Measurements from ENCODE around the gene SEMA5A. TPM values are rescaled to one million over a fixed set of nuclear protein-coding genes. Genes with fewer than 3 reads are reported as not detected.
"Not testable (repeated sequence)": the region's sequence is repeated elsewhere in the genome, so short reads cannot be mapped to it uniquely, and the experiment has no call there.

Gene SEMA5A
- total RNA-seq, 2 donors from 2014 or later = not detected

DNA sequence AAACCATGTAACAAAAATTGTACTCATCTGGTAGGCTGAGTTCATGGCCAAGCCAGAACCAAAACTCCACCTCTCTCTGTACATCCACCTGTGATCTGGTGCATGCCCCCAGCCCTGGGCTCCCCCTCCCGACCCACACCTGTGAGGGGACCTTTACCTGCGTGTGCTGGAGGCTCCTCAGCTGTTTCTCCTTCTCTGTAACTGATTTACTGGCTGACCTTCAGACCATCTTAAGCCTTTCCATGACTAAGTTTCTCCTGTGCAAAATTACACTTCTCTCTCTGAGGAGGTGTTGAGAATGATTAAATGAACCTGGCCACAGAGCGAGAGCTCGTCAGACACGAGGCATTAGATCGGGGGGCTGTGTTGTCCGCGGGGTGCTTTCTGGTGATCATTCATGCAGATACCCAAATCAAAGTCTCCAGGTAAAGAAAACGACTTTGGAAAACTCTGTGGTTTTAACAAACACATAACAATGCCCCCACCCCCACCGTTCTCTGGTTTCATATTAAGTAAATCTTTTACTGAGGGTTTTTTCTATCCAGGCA is 136.4 kb downstream of the SEMA5A start:
- no peaks in the 10 kb centered on the region for H3K27me3 Mint-ChIP-seq
- H3K4me1 Mint-ChIP-seq = no peaks in the 10 kb centered on the region
- H3K36me3 Mint-ChIP-seq (ENCODE audit: low read depth) = no peaks in the 10 kb centered on the region
- no peak for ATAC-seq (replicated peaks)
- peaks cover 6% of the 10 kb centered on the region for H3K9me3 Mint-ChIP-seq
- H3K27ac Mint-ChIP-seq = no peak overlapping the region
- no peak overlapping the region for H3K4me3 Mint-ChIP-seq

DNA sequence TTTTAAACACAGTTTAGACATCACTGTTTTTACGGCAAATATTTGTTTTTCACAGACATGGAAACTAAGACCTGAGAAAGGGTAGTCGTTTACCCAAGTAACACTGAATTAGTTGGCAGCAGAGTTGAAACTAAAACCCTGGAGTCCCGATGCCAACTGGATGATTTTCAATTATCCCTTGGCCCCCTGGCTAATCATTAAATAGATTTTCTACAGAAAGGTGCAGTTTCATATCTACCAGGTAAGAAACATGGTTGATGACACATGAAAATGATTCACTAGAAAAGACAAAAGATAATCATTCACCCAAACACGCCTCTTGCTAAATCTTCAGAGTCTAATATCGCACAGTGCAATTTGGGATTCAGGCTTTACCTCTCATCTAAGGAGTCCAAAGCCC is 136.9 kb downstream of the SEMA5A start:
- Mint-ChIP-seq H3K4me1 (no peaks in the 10 kb centered on the region), H3K4me3 (no peak overlapping the region), H3K9me3 (peaks cover 3% of the 10 kb centered on the region), H3K27ac (no peak overlapping the region), H3K36me3 (ENCODE audit: low read depth) (no peaks in the 10 kb centered on the region), H3K27me3 (no peaks in the 10 kb centered on the region)
- no peak for ATAC-seq (replicated peaks)

DNA sequence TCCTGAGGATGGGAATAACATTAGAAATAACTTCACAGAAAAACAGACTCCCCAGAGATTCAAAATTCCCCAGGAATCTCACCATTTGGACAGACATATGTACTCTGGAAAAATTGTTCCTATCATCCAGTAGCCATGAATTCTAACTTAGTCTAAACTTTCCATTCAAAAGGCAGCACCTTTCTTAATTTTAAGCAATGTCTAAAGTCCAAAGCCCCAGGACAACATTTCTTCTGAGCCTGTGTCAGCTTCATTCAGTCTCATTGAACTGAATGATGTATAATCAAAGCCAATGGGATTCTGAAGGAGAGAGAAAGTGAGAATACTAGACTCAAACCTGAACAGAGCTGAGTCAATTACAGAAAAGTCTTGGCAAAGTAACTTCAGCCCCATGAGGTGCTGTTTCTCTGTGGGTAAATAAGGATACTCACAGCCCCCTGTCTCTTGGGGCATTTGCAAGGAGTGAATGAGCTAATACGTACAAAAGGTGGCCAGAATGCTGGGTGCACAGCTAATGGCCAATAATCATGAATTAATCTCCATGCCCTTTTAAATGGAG is 140.6 kb downstream of the SEMA5A start:
- H3K9me3 Mint-ChIP-seq = peaks cover 9% of the 10 kb centered on the region
- no peaks in the 10 kb centered on the region for H3K27me3 Mint-ChIP-seq
- H3K27ac Mint-ChIP-seq = no peak overlapping the region
- no peaks in the 10 kb centered on the region for H3K4me1 Mint-ChIP-seq
- no peaks in the 10 kb centered on the region for H3K36me3 Mint-ChIP-seq (ENCODE audit: low read depth)
- no peak overlapping the region for H3K4me3 Mint-ChIP-seq
- ATAC-seq (replicated peaks) = no peak

DNA sequence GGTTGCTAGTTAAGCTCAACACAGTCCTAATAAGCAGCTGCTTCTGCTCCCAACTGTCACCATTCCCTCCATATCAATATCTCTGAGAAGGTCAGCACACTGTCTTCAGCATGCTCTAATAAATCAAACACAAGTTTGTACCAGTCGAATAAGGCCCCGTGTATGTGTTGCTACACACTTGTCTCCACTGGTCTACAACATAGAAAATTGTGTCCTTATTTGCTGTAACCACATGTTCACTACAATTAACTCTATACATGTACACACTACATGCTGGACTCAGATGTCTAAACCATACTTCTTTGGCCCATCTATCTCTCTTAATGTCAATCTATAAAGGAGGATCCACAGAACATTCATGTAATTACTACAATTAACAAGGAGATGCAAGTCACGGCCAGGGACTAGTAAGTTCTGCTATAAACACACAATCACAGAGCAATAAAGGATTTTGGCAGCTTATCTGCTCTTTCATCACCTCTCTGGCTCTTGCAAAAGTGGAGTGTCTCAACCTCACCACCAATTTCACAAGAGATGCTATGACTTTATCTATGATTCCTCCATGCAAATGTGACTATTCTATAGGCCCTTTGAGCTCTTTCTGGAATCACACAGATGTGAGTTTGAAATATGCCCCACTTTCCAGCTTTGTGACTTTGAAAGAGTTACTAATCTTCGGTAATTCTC is 143.9 kb downstream of the SEMA5A start:
- H3K27me3 Mint-ChIP-seq = no peaks in the 10 kb centered on the region
- no peaks in the 10 kb centered on the region for H3K4me1 Mint-ChIP-seq
- no peaks in the 10 kb centered on the region for H3K36me3 Mint-ChIP-seq (ENCODE audit: low read depth)
- no peak overlapping the region for H3K4me3 Mint-ChIP-seq
- ATAC-seq (replicated peaks) = no peak
- no peak overlapping the region for H3K27ac Mint-ChIP-seq
- H3K9me3 Mint-ChIP-seq = peaks cover 9% of the 10 kb centered on the region

DNA sequence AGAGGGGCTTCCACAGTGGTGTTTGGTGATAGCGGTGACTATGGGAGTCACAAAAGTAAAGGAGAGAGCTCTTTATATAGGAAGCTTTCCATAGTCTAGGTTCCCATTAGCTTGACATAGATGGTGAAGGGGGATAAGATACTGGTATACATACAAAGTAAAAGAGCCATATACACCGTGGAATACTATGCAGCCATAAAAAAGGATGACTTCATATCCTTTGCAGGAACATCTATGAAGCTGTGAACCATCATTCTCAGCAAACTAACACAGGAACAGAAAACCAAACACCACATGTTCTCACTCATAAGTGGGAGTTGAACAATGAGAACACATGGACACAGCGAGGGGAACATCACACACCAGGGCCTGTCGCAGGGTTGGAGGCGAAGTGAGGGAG is 146.1 kb downstream of the SEMA5A start:
- not testable (repeated sequence) for H3K36me3 Mint-ChIP-seq (ENCODE audit: low read depth); H3K27me3 Mint-ChIP-seq; H3K4me1 Mint-ChIP-seq; H3K4me3 Mint-ChIP-seq; H3K27ac Mint-ChIP-seq; ATAC-seq (replicated peaks)
- peaks cover 14% of the 10 kb centered on the region for H3K9me3 Mint-ChIP-seq

DNA sequence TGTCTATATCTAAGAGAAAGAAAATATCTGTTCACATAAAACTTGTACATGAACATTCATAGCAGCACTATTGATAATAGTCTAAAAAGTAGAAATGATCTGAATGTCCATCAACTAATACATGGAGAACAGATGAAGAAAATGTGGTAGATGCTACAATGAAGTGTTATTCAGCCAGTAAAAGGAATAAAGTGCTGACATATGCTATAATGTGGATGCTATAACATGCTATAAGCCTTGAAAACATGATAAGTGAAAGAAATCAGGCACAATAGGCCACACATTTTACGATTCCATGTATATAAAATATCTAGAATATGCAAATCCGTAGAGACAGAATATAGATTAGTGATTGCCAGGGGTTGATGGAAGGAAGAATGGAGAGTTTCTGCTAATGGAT is 146.8 kb downstream of the SEMA5A start:
- H3K27ac Mint-ChIP-seq = no peak overlapping the region
- ATAC-seq (replicated peaks) = no peak
- no peak overlapping the region for H3K4me3 Mint-ChIP-seq
- H3K4me1 Mint-ChIP-seq = no peaks in the 10 kb centered on the region
- H3K9me3 Mint-ChIP-seq = peaks cover 14% of the 10 kb centered on the region
- H3K36me3 Mint-ChIP-seq (ENCODE audit: low read depth) = no peaks in the 10 kb centered on the region
- H3K27me3 Mint-ChIP-seq = no peaks in the 10 kb centered on the region

DNA sequence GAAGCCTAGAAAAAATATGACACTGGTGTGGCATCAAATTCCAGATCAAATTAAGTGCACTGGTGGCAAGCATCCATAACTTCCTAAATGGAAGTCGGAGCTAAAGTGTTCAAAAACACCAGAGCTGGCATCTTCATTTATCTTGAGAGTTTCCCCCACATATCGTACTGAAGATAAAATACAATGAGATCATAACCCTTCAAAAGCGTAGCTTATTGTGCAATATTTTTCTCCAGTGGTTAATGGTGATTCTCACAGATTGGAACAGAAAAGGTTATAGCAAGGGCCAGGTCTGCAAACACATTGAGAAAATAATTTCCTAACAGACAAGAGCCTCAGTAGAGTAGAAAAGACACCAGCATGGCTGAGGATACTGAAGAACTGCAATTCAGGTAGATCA is 147.6 kb downstream of the SEMA5A start:
- H3K4me3 Mint-ChIP-seq = no peak overlapping the region
- no peaks in the 10 kb centered on the region for H3K36me3 Mint-ChIP-seq (ENCODE audit: low read depth)
- no peak for ATAC-seq (replicated peaks)
- H3K9me3 Mint-ChIP-seq = peaks cover 14% of the 10 kb centered on the region
- no peak overlapping the region for H3K27ac Mint-ChIP-seq
- no peaks in the 10 kb centered on the region for H3K4me1 Mint-ChIP-seq
- no peaks in the 10 kb centered on the region for H3K27me3 Mint-ChIP-seq

DNA sequence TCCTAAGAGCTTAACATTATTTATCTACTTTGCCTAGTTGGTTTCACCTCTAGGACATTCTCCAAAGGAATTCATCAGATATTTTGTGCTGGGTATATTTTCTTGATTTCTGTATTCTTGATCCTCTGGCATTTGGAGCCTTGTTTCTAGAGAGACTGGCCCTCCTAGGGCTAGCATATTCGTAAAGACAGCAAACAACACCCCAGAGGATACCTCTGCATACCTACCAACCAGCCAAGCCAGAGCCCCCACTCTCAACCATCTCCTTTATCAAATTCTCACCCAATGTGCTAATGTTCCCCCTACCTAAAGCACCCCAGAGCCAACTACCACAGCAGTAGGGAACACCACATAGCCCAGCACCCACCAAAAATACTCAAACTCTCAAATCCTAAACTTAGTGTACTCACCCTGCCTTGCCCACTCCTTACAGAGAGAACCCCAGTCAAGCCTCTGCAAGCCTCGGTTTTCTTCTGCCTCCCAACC is 149.5 kb downstream of the SEMA5A start:
- Mint-ChIP-seq H3K9me3 (peaks cover 5% of the 10 kb centered on the region), H3K27me3 (no peaks in the 10 kb centered on the region), H3K4me1 (no peaks in the 10 kb centered on the region), H3K36me3 (ENCODE audit: low read depth) (no peaks in the 10 kb centered on the region), H3K4me3 (no peak overlapping the region), H3K27ac (no peak overlapping the region)
- ATAC-seq (replicated peaks) = no peak

DNA sequence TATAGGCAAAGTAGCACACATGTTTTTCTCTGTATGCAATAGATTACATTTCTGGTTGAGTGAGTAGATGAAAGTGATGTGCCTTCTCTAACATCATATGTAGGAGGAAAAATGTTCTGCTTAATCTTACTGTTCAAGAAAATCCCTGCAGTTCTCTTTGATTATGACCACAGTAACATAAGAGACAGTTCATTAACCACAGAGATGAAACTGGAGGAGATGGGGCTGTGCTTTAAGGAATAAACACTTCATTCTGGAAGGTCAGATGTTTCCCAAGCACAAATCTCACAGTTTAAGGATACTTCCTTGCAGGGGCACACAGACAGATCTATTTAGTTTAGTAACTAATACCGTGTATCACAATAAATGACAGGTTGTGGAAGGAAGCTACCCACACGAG is 150.2 kb downstream of the SEMA5A start:
- Mint-ChIP-seq H3K27me3 (no peaks in the 10 kb centered on the region), H3K4me3 (no peak overlapping the region), H3K36me3 (ENCODE audit: low read depth) (no peaks in the 10 kb centered on the region), H3K27ac (no peak overlapping the region), H3K4me1 (no peaks in the 10 kb centered on the region), H3K9me3 (peaks cover 5% of the 10 kb centered on the region)
- ATAC-seq (replicated peaks) = no peak

DNA sequence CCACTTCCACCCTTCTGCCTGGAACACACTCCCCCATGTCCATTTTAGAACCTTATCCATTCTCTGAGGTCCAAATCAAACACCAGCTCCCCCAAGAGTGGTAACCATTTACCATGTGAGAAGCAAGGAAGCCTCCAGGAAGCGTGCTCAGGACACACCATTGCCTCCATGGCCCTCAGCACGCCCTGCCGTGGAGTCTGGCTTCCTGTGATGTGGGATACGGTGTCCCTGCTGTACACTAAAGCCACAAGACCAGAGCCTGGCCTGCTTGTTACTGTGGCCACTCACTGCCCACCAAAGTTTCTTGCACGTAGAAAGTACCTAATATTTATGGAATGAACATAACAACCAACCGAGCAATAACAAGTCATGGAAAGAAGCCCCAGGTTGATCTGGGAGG is 151.7 kb downstream of the SEMA5A start:
- no peaks in the 10 kb centered on the region for H3K4me1 Mint-ChIP-seq
- H3K27me3 Mint-ChIP-seq = no peaks in the 10 kb centered on the region
- no peak overlapping the region for H3K27ac Mint-ChIP-seq
- peaks cover 5% of the 10 kb centered on the region for H3K9me3 Mint-ChIP-seq
- no peak overlapping the region for H3K4me3 Mint-ChIP-seq
- ATAC-seq (replicated peaks) = no peak
- H3K36me3 Mint-ChIP-seq (ENCODE audit: low read depth) = no peaks in the 10 kb centered on the region

DNA sequence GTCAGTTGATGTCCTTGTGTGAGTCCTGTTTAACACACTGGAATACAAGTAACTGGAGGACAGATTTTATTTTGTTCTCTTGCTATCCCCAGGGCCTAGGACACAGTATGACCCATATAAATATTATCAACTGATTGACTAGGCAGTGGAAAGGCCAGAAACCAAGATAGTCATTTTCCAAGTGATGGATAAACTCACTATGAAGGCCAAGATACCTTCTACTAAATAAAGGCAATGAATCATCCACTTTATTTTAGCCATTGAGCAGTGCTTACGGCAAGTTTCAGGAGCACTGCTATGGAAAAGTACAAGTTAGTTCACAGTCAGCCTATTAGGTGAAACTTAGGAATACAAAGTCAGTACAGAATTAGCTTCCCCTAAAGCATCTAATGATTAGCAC is 153.2 kb downstream of the SEMA5A start:
- Mint-ChIP-seq H3K27me3 (no peaks in the 10 kb centered on the region), H3K36me3 (ENCODE audit: low read depth) (no peaks in the 10 kb centered on the region), H3K9me3 (peaks cover 5% of the 10 kb centered on the region), H3K27ac (no peak overlapping the region), H3K4me3 (no peak overlapping the region), H3K4me1 (no peaks in the 10 kb centered on the region)
- no peak for ATAC-seq (replicated peaks)

DNA sequence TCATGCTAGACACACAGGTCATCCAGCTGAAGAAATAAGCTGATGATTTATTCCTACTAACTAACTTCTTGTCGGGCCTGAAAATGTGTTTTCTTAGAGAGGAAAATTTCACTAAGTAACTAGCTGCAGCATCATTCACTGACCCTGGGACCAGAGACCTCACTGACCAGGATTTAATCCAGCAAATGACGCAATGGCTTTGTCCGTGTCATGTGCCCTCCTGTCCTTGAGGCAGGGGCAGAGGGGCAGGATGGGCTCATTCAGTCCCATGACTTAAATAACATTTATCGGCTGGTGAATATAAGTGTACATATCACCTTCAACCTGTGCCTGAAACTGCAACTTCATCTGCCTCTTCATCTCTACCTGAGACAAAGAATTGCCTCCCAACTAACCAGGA is 154.8 kb downstream of the SEMA5A start:
- H3K27ac Mint-ChIP-seq = no peak overlapping the region
- H3K4me1 Mint-ChIP-seq = no peaks in the 10 kb centered on the region
- no peaks in the 10 kb centered on the region for H3K9me3 Mint-ChIP-seq
- H3K27me3 Mint-ChIP-seq = no peaks in the 10 kb centered on the region
- H3K4me3 Mint-ChIP-seq = no peak overlapping the region
- ATAC-seq (replicated peaks) = no peak
- H3K36me3 Mint-ChIP-seq (ENCODE audit: low read depth) = no peaks in the 10 kb centered on the region

DNA sequence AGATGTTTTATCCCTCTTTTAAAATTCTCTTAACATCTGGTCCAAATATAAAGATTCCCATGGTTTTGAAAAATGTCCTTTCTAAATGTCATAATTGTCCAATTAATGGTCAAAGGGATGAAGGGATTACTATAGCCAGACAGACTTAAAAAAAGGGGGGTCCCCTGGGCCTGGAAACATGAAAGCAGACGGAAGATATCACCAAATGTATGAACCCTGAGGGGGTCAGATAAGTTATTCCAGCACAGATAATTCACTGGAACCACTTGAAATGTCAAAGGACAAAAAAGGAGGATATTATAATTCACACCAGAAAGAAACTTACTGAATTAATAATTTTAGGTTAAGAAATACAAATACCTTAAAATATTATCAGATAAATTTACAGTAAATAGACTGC is 155.8 kb downstream of the SEMA5A start:
- ATAC-seq (replicated peaks) = no peak
- no peak overlapping the region for H3K4me3 Mint-ChIP-seq
- H3K27ac Mint-ChIP-seq = no peak overlapping the region
- H3K4me1 Mint-ChIP-seq = no peaks in the 10 kb centered on the region
- no peaks in the 10 kb centered on the region for H3K27me3 Mint-ChIP-seq
- no peaks in the 10 kb centered on the region for H3K9me3 Mint-ChIP-seq
- no peaks in the 10 kb centered on the region for H3K36me3 Mint-ChIP-seq (ENCODE audit: low read depth)

DNA sequence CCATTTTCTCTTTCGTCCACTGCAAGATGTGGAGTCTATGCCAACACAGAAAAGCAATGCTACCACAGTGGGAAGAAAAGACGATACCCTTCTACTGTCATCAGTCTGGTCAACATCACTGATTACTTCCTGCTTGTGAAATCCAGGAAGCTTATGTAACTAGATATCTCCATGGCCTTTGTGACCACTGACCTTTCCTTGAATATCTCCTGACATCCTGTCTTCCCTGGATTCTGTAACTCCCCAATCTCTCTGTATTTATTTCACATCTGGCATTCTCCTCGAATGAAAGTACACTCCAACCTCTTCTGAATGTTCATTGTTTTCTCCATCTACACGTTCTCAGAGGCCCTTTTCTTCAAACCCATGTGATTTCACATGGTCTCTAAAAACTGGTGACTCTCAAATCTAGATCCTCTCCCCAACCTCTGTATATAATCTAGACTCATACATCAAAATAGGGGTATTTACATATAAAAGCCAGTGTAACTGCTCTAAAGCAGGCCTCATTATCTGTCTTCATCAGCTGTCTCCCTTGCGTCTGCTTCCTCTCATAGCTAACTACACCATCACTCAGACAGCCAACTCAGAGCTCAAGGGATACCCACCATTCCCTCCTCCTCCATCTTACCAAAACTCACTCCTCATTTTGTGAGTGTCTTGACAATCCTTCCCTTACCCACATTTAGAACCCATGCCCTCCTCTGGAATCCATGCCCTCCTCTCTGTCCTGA is 156.8 kb downstream of the SEMA5A start:
- no peaks in the 10 kb centered on the region for H3K36me3 Mint-ChIP-seq (ENCODE audit: low read depth)
- H3K9me3 Mint-ChIP-seq = no peaks in the 10 kb centered on the region
- no peak overlapping the region for H3K27ac Mint-ChIP-seq
- no peak overlapping the region for H3K4me3 Mint-ChIP-seq
- ATAC-seq (replicated peaks) = no peak
- no peaks in the 10 kb centered on the region for H3K27me3 Mint-ChIP-seq
- H3K4me1 Mint-ChIP-seq = no peaks in the 10 kb centered on the region

DNA sequence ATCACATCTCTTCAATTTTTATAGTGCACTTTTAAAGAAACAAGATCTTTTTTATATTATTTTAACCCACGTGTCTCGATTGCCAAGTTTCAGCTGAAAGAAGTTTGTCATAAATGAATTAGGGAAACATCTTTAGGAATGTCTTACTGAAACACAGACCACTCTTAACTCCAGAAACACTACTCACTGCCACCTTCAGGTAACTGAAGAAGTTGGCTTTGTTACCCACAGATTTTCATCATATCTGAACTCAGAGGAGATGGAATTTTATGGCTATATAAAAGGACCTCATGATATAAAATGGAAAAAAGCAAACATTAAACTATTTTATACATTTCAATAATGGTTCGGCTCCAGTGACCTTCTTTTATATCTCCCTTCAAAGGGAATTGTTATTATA is 158.0 kb downstream of the SEMA5A start:
- no peak for ATAC-seq (replicated peaks)
- Mint-ChIP-seq H3K9me3 (peaks cover under 1% of the 10 kb centered on the region), H3K27me3 (no peaks in the 10 kb centered on the region), H3K4me1 (no peaks in the 10 kb centered on the region), H3K27ac (no peak overlapping the region), H3K4me3 (no peak overlapping the region), H3K36me3 (ENCODE audit: low read depth) (no peaks in the 10 kb centered on the region)

Data from activated T-helper 17 cell treated with anti-CD3 and anti-CD28 coated beads, Interleukin-2, amount 50 U/mL, for 72 hours (primary cell).